Peyer's patch (tissue), 4 donors: ENCODE data around the gene KDELR3.

Experiments used
- POLR2A ChIP-seq, 2 donors: fragments of 450-650 bp; IDR thresholded peaks; one replicate each; pipeline ENCODE4 v1.5.1; 2017; ENCODE audit warnings: antibody characterized with exemption in 2 of 2, mild to moderate bottlenecking in 2 of 2, moderate library complexity in 2 of 2
- TF ChIP-seq, protein P1 (sequence below), 6 experiments: fragments of 450-650 bp in 4 of 6; fragments of 200-600 bp in 2 of 6; sonication (generic) in 1 of 6; IDR thresholded peaks; one replicate each; pipeline ENCODE4 v1.5.1; 2017 to 2019; ENCODE audit warnings: antibody characterized with exemption in 6 of 6, mild to moderate bottlenecking in 3 of 6, moderate library complexity in 1 of 6

DNA sequence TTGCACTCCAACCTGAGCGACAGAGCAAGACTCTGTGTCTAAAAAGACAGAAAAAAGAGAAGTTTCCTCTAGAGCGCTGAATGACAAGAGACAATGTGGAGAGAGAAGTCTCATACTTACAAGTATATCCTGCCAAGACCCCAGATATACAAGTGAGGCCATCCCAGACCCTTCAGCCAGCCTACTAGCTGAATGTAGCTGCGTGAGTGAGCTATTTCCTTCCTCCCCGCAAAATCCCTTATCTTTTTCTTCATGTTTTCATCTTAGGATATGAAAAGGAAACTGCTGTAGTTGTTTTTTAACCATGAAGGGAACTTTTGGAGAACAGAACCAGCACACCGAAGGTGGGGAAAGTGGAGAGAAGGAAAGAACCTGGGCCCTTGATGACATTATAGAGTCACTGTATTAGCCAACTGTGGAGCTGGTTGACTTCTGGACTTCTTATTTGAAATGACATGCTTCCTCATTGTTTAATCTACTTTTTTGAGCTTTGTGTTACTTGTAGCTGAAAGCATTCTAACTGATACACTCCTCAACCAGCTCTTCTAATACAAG is 42.6 kb downstream of the KDELR3 start:
- no peak for TF ChIP-seq POLR2A (IDR thresholded peaks at IDR 0.05)
- TF ChIP-seq, protein P1, sequence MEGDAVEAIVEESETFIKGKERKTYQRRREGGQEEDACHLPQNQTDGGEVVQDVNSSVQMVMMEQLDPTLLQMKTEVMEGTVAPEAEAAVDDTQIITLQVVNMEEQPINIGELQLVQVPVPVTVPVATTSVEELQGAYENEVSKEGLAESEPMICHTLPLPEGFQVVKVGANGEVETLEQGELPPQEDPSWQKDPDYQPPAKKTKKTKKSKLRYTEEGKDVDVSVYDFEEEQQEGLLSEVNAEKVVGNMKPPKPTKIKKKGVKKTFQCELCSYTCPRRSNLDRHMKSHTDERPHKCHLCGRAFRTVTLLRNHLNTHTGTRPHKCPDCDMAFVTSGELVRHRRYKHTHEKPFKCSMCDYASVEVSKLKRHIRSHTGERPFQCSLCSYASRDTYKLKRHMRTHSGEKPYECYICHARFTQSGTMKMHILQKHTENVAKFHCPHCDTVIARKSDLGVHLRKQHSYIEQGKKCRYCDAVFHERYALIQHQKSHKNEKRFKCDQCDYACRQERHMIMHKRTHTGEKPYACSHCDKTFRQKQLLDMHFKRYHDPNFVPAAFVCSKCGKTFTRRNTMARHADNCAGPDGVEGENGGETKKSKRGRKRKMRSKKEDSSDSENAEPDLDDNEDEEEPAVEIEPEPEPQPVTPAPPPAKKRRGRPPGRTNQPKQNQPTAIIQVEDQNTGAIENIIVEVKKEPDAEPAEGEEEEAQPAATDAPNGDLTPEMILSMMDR (IDR thresholded peaks at IDR 0.05), result no peak
